ENCODE measurements around the gene GNGT2. TPM values are rescaled to one million over a fixed set of nuclear protein-coding genes. Genes with fewer than 3 reads are reported as not detected.

Gene GNGT2
- total and polyA plus RNA-seq, 2 of the 4 experiments (the other 2 are of a cell fraction) = 0.18 to 0.79 TPM

- H4K5ac ChIP-seq (ENCODE audit: low read depth, low read length) = no peak overlapping the region
- H3K36me3 ChIP-seq (ENCODE audit: control insufficient read depth, insufficient read depth, low read length) = no peaks in the 10 kb centered on the region
- no peaks in the 10 kb centered on the region for H3K9me3 ChIP-seq (ENCODE audit: control insufficient read depth, insufficient read depth, low read length)
- intact Hi-C loops (cut with micrococcal nuclease) (no loop called here), dilution Hi-C loops (cut with HindIII; ENCODE audit: low sequenced_read_pairs, unreplicated experiment) (no loop called here), in situ Hi-C loops (cut with MboI; ENCODE audit: low sequenced_read_pairs) (no loop called here)
- H3K79me1 ChIP-seq (ENCODE audit: low read depth in 1 of 2, low read length in 2 of 2) = no peaks in the 10 kb centered on the region
- no peak overlapping the region for H3K27ac ChIP-seq (ENCODE audit: insufficient read depth, low read length)
- no peak overlapping the region for H3K56ac ChIP-seq (ENCODE audit: extremely low read depth, insufficient read depth, low read length)
- no peak for ATAC-seq (ENCODE audit: low read depth)
- no peak overlapping the region for H3K4ac ChIP-seq (ENCODE audit: low read depth, low read length)
- no peak overlapping the region for H2BK120ac ChIP-seq (ENCODE audit: low read depth, low read length)
- H2BK5ac ChIP-seq (ENCODE audit: low read depth, low read length, poor library complexity, severe bottlenecking) = no peak overlapping the region
- H3K23ac ChIP-seq (ENCODE audit: low read depth, low read length) = no peak overlapping the region
- no peak overlapping the region for H3K4me2 ChIP-seq (ENCODE audit: low read depth, low read length)
- no peak overlapping the region for H4K91ac ChIP-seq (ENCODE audit: insufficient read depth, low read depth, low read length)
- H3K9ac ChIP-seq (ENCODE audit: low read depth, low read length) = no peak overlapping the region
- H4K8ac ChIP-seq (ENCODE audit: low read depth in 2 of 2, low read length in 2 of 2) = no peak overlapping the region
- TF ChIP-seq USF2 (IDR thresholded peaks at IDR 0.05; ENCODE audit: low read depth, low read length) (no peak), FOS (IDR thresholded peaks at IDR 0.05; ENCODE audit: low read depth, low read length) (no peak), MAZ (IDR thresholded peaks at IDR 0.05; ENCODE audit: borderline replicate concordance, low read depth, low read length) (no peak), RCOR1 (IDR thresholded peaks at IDR 0.05; ENCODE audit: insufficient replicate concordance, low read length) (no peak), CTCF (conservative IDR thresholded peaks at IDR 0.05; ENCODE audit: low read depth, low read length) (no peak)
- no peak overlapping the region for H2AFZ ChIP-seq (replicated peaks; ENCODE audit: low read length, poor library complexity)
- no peak overlapping the region for H2BK15ac ChIP-seq (ENCODE audit: low read depth, low read length)
- ChIA-PET CTCF (interaction anchor here (0.6 kb wide), 1 partner anchor 14 kb away, joined by 4 read pairs; no protein-coding TSS in a partner anchor), POLR2A (ENCODE audit: unreplicated experiment) (no interaction called here)
- no peak overlapping the region for H3K18ac ChIP-seq (ENCODE audit: low read depth, low read length)
- H3K14ac ChIP-seq (replicated peaks; ENCODE audit: low read depth, low read length) = no peak overlapping the region
- DNase-seq = no peak
- H3K9me1 ChIP-seq (ENCODE audit: insufficient read depth, low read length) = no peaks in the 10 kb centered on the region
- no peaks in the 10 kb centered on the region for H4K20me1 ChIP-seq (ENCODE audit: insufficient read depth, low read length)
- WGBS, 2 experiments (ENCODE audit: extremely low coverage in 2 of 2, insufficient read length in 1 of 2) = no CpG with 5 or more reads among the region's 1 CpG
- no peak overlapping the region for H2BK20ac ChIP-seq (ENCODE audit: low read depth, low read length)
- BruUV-seq (replicated peaks) = no TSS peak
- no peak overlapping the region for H3K4me3 ChIP-seq (ENCODE audit: insufficient read depth, low read depth, low read length)
- no peak overlapping the region for H2AK5ac ChIP-seq (ENCODE audit: low read depth, low read length)
- H2AK9ac ChIP-seq (replicated peaks; ENCODE audit: low read depth, low read length, poor library complexity) = no peak overlapping the region
- H3K4me1 ChIP-seq (ENCODE audit: control insufficient read depth, insufficient read depth, low read length) = no peaks in the 10 kb centered on the region
- peaks cover 27% of the 10 kb centered on the region for H3K27me3 ChIP-seq (ENCODE audit: control insufficient read depth, insufficient read depth, low read length)
Observed at GRCh38 chr17:49239963-49240362, 29.6 kb upstream of the GNGT2 start.

Data from IMR-90 (cell line).